Measurements from ENCODE around the gene ALOX15B.

DNA sequence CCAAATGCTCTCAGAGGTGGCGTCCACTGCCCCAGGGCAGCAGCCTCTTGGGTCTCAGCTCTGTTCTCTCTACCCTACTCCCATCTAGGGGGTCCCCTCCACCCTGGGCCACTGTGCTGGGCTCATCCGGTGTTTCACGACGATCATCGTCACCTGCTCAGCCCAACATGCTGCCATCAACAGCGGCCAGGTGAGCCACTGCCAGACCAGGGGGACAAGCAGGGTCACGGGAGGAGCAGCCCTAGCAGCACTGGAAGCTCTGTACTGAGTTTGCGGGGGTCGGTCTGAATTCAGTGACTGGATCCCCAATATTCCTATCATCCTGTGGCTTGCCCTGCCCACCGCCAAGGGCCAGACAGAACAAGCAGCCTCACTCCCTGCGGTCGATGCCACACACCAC, 32.6 kb downstream of the ALOX15B start:
- TF ChIP-seq TAF1 (IDR thresholded peaks at IDR 0.05; ENCODE audit: low read depth) (no peak), RAD21 (IDR thresholded peaks at IDR 0.05; ENCODE audit: low read depth) (no peak), TCF12 (IDR thresholded peaks at IDR 0.05; ENCODE audit: low read depth) (no peak)
- TF ChIP-seq, protein P1, sequence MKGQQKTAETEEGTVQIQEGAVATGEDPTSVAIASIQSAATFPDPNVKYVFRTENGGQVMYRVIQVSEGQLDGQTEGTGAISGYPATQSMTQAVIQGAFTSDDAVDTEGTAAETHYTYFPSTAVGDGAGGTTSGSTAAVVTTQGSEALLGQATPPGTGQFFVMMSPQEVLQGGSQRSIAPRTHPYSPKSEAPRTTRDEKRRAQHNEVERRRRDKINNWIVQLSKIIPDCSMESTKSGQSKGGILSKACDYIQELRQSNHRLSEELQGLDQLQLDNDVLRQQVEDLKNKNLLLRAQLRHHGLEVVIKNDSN (IDR thresholded peaks at IDR 0.05): no peak
- TF ChIP-seq, protein P2, sequence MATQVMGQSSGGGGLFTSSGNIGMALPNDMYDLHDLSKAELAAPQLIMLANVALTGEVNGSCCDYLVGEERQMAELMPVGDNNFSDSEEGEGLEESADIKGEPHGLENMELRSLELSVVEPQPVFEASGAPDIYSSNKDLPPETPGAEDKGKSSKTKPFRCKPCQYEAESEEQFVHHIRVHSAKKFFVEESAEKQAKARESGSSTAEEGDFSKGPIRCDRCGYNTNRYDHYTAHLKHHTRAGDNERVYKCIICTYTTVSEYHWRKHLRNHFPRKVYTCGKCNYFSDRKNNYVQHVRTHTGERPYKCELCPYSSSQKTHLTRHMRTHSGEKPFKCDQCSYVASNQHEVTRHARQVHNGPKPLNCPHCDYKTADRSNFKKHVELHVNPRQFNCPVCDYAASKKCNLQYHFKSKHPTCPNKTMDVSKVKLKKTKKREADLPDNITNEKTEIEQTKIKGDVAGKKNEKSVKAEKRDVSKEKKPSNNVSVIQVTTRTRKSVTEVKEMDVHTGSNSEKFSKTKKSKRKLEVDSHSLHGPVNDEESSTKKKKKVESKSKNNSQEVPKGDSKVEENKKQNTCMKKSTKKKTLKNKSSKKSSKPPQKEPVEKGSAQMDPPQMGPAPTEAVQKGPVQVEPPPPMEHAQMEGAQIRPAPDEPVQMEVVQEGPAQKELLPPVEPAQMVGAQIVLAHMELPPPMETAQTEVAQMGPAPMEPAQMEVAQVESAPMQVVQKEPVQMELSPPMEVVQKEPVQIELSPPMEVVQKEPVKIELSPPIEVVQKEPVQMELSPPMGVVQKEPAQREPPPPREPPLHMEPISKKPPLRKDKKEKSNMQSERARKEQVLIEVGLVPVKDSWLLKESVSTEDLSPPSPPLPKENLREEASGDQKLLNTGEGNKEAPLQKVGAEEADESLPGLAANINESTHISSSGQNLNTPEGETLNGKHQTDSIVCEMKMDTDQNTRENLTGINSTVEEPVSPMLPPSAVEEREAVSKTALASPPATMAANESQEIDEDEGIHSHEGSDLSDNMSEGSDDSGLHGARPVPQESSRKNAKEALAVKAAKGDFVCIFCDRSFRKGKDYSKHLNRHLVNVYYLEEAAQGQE (IDR thresholded peaks at IDR 0.05; ENCODE audit: low read depth): no peak
